Gastrocnemius medialis (tissue), 4 donors: ENCODE measurements around the gene SPOCK1. TPM values are rescaled to one million over a fixed set of nuclear protein-coding genes. Genes with fewer than 3 reads are reported as not detected.

ENCODE experiments used
- ATAC-seq, 2 donors: fragments of 150-250 bp; one replicate each; pipeline ENCODE4 v1.9.1; 2016
- DNase-seq, 2 donors: peaks; one replicate each; pipeline ENCODE4 v3.0.0-alpha.2; 2019
- H3K27ac ChIP-seq, 4 donors: fragments of 200-600 bp; sonication (generic); 1 replicate in 1 of 4; 2 replicates in 3 of 4; pipeline ENCODE4 v1.5.1; 2016 to 2018; ENCODE audit warnings: mild to moderate bottlenecking in 2 of 4, moderate library complexity in 1 of 4
- H3K27me3 ChIP-seq, 3 donors: fragments of 200-600 bp; sonication (generic) in 2 of 3; 1 replicate in 1 of 3; 2 replicates in 2 of 3; pipeline versions ENCODE4 v1.5.1 to v1.6.0; 2016 to 2019; ENCODE audit warnings: mild to moderate bottlenecking in 1 of 3, moderate library complexity in 1 of 3
- H3K36me3 ChIP-seq, 2 donors: fragments of 200-600 bp; sonication (generic) in 1 of 2; one replicate each; pipeline ENCODE4 v1.5.1; 2017 to 2018
- H3K4me1 ChIP-seq, 2 donors: fragments of 200-600 bp; sonication (generic) in 1 of 2; one replicate each; pipeline ENCODE4 v1.5.1; 2016 to 2017; ENCODE audit warnings: mild to moderate bottlenecking in 2 of 2
- H3K4me3 ChIP-seq, 4 donors: fragments of 200-600 bp; sonication (generic) in 3 of 4; 1 replicate in 1 of 4; 2 replicates in 3 of 4; pipeline ENCODE4 v1.5.1; 2016 to 2019; ENCODE audit warnings: mild to moderate bottlenecking in 2 of 4
- H3K9me3 ChIP-seq, 3 donors: fragments of 200-600 bp; sonication (generic) in 2 of 3; 1 replicate in 1 of 3; 2 replicates in 2 of 3; pipeline ENCODE4 v1.5.1; 2016 to 2019
- CTCF ChIP-seq, 5 experiments: fragments of 450-650 bp in 3 of 5; fragments of 200-600 bp in 2 of 5; sonication (generic) in 2 of 5; IDR thresholded peaks in 4 of 5; conservative IDR thresholded peaks in 1 of 5; 1 replicate in 4 of 5; 2 replicates in 1 of 5; pipeline ENCODE4 v1.5.1; 2016 to 2019; ENCODE audit warnings: antibody characterized with exemption in 5 of 5, mild to moderate bottlenecking in 3 of 5, moderate library complexity in 3 of 5
- POLR2A ChIP-seq, 2 donors: fragments of 450-650 bp; IDR thresholded peaks; one replicate each; pipeline ENCODE4 v1.6.1; 2017; ENCODE audit warnings: antibody characterized with exemption in 2 of 2, mild to moderate bottlenecking in 2 of 2, moderate library complexity in 2 of 2
- in situ Hi-C, 4 donors: fragments of 200-750 bp; cut with MboI; loops; one replicate each; pipeline versions ENCODE4 v1.15.0 to v1.8.0; 2017; ENCODE audit warnings: low sequenced_read_pairs in 4 of 4
- intact Hi-C: fragments of 100-400 bp; cut with DNase I; formaldehyde crosslinking; loops from one replicate; pipeline ENCODE4 v1.15.1; 2023; ENCODE audit warnings: low total_unique reads
- total RNA-seq, 4 donors: library from RNA; depleted of rRNA; stranded (reverse); fragments of >200 nt; gene quantifications; one replicate each; pipeline versions ENCODE4 v1.1.0 to v1.2.3, GENCODE V29; 2016

SPOCK1 gene
- total RNA-seq, 4 donors from 2014 or later = 5.8 to 33.8 (median 25.3) TPM

DNA sequence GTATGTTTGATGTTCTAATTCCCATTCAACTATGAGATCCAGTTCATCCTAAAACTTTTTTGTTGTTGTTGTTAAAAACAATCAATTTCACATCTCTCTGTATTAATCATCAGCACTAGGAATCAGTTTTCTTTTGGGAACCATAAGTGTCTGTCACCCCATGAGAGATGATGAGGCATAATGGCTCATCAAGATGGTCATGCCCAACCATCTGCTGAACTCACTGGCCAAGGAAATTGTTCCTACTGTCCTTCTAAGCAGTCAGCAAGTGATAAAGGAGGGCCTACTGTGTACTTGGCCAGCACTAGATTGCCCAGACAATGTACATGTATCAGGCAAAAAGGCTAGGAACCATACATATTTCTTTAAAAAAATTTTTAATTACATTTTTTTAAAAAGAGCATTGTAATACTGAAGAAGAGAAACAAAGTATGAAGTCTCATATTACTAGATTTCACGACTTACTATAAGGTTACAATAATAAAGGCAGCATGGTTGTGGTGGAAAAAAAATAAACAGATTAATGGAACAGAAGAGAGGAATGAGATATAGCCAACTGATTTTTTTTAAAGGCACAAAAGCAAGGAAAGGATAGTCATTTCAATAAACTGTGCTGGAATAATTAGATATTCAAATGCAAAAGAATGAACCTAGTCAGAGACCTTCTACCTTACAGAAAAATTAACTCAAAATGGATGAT lies 458.3 kb downstream of the SPOCK1 start:
- H3K27me3 ChIP-seq = no peaks in the 10 kb centered on the region
- no peak for ATAC-seq
- in situ Hi-C loops (no loop called here), intact Hi-C loops (no loop called here)
- H3K36me3 ChIP-seq = no peaks in the 10 kb centered on the region
- no peak for DNase-seq
- H3K9me3 ChIP-seq = no peaks in the 10 kb centered on the region
- H3K4me3 ChIP-seq = no peak overlapping the region
- TF ChIP-seq POLR2A (IDR thresholded peaks at IDR 0.05) = no peak
- no peaks in the 10 kb centered on the region for H3K4me1 ChIP-seq
- H3K27ac ChIP-seq = no peak overlapping the region

DNA sequence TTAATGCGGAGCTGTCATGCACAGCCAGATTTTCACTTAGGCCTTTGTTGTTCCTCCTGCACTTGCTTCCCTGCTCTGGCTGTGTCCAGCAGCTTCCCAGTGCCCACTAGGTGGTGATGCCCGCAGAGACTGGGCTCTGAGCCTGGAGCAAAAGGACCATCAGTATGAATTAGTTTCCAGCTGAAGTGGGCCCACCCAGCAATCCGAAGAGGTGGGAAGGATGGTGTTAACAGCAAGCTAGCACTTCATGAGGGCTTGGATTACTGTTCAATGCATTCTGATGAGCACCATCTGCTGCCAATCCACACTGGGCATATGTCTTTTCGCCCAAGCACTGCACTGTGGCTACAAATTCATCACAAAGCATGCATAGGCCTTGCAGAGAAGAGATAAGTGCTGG lies 459.1 kb downstream of the SPOCK1 start:
- no peaks in the 10 kb centered on the region for H3K36me3 ChIP-seq
- ATAC-seq = no peak
- no peak for TF ChIP-seq POLR2A (IDR thresholded peaks at IDR 0.05)
- no peak for TF ChIP-seq CTCF (IDR thresholded peaks at IDR 0.05 in 4 of 5, conservative IDR thresholded peaks at IDR 0.05 in 1 of 5)
- DNase-seq = no peak
- H3K4me3 ChIP-seq = no peak overlapping the region
- in situ Hi-C loops (no loop called here), intact Hi-C loops (no loop called here)
- H3K27ac ChIP-seq = no peak overlapping the region
- H3K9me3 ChIP-seq = no peaks in the 10 kb centered on the region
- no peaks in the 10 kb centered on the region for H3K27me3 ChIP-seq
- H3K4me1 ChIP-seq = no peaks in the 10 kb centered on the region

GRCh38 chr5:137037848-137038247 lies 461.3 kb downstream of the SPOCK1 start:
- H3K36me3 ChIP-seq = no peaks in the 10 kb centered on the region
- no peaks in the 10 kb centered on the region for H3K27me3 ChIP-seq
- no peaks in the 10 kb centered on the region for H3K4me1 ChIP-seq
- intact Hi-C loops (no loop called here), in situ Hi-C loops (no loop called here)
- TF ChIP-seq CTCF (IDR thresholded peaks at IDR 0.05 in 4 of 5, conservative IDR thresholded peaks at IDR 0.05 in 1 of 5) (no peak), POLR2A (IDR thresholded peaks at IDR 0.05) (no peak)
- ATAC-seq = no peak
- no peak for DNase-seq
- no peak overlapping the region for H3K4me3 ChIP-seq
- H3K27ac ChIP-seq = no peak overlapping the region
- H3K9me3 ChIP-seq = no peaks in the 10 kb centered on the region

GRCh38 chr5:137036640-137037039 lies 462.5 kb downstream of the SPOCK1 start:
- no peaks in the 10 kb centered on the region for H3K36me3 ChIP-seq
- no peak overlapping the region for H3K27ac ChIP-seq
- no peaks in the 10 kb centered on the region for H3K9me3 ChIP-seq
- intact Hi-C loops = no loop called here
- no peak overlapping the region for H3K4me3 ChIP-seq
- DNase-seq = no peak
- H3K27me3 ChIP-seq = no peaks in the 10 kb centered on the region
- in situ Hi-C loops = no loop called here
- ATAC-seq = no peak
- TF ChIP-seq POLR2A (IDR thresholded peaks at IDR 0.05) = no peak
- TF ChIP-seq CTCF (IDR thresholded peaks at IDR 0.05 in 4 of 5, conservative IDR thresholded peaks at IDR 0.05 in 1 of 5) = no peak
- H3K4me1 ChIP-seq = no peaks in the 10 kb centered on the region

DNA sequence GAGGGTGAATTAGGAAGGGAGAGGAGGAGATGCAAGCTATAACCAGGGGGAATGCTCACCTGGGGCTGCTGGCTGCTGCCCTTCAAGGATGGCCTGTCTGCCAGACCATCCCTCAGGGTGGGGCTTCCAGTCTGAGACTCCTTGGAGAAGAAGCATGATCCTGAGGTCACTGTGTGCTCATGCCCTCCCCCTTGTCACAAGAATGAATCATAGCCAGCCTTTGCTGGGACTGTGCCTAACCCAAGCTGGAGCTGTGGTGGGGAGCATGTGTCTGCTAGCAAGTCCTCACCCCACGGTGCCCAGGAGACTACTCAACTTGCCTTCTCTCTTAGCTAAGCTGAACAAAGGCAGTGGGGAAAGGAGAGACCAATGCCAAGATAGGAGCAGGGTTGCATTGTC lies 463.6 kb downstream of the SPOCK1 start:
- H3K4me3 ChIP-seq = no peak overlapping the region
- intact Hi-C loops (no loop called here), in situ Hi-C loops (no loop called here)
- H3K9me3 ChIP-seq = no peaks in the 10 kb centered on the region
- H3K27ac ChIP-seq = no peak overlapping the region
- no peaks in the 10 kb centered on the region for H3K4me1 ChIP-seq
- TF ChIP-seq CTCF (IDR thresholded peaks at IDR 0.05 in 4 of 5, conservative IDR thresholded peaks at IDR 0.05 in 1 of 5) (no peak), POLR2A (IDR thresholded peaks at IDR 0.05) (no peak)
- H3K27me3 ChIP-seq = no peaks in the 10 kb centered on the region
- DNase-seq (no peak), ATAC-seq (no peak)
- H3K36me3 ChIP-seq = no peaks in the 10 kb centered on the region
